NCI-H2196 (cell line): ENCODE measurements around the gene SLC39A8.
A peak's percentile ranks its signal among the peaks of the same experiment; 100 is the strongest.
"Not testable (repeated sequence)": the region's sequence is repeated elsewhere in the genome, so short reads cannot be mapped to it uniquely, and the experiment has no call there.

ENCODE experiments used
- DNase-seq: peaks from one replicate; lab custom pipeline; 2025; ENCODE audit not compliant: unreplicated experiment; lab: John Stamatoyannopoulos, UW

The SLC39A8 gene

DNA sequence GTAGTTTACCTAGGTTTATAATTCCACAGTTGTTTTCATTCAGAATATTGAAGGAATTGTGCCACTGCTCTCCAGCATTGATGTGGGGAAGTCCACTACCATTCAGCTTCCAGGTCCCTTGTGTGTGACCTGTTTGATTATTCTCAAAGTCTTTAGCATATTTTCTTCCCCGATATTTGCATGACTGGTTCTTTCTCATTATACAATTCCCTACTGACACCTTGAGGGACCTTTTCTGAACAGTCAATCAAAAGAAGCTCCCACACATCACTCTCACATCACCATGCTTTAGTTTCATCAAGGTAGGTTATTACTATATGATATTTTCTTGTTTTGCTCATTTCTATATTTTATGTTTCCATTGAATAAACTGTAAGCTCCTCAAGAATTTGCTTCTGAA lies 44.1 kb downstream of the SLC39A8 start:
- DNase-seq = no peak

DNA sequence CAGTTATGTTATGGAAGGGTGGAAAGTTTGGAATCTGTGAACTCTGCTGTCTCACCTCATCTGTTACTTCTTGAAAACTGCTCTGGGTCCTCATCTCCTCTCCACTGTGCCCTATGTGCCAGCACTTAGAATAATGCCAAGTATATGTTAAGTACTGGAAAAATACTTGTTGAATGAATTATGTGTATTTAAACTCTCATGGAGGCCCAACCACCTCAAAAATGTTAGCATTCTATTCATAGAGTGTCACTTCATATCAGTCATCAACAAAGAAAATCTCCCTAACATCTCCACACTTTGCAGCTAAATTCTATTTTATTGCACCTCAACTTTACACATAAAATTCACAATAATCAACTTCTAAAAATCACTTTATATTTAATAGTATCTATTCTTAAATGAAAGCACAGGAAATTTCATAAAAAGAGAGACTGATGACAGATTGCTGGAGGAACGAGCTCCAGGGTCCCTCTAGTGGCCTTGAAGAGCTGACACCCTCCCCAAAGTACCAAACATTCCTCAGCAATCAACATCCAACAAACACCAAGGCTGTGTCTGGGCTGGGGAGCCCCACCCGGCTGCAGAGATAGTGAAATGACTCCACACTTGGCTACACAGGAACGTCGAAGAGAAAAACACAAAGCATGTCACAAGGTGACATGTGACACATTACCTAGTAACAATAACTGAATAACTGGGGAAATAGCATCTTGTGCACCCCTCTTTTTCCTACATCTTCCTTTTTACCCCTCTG lies 45.8 kb downstream of the SLC39A8 start:
- DNase-seq = peak; percentile 10

DNA sequence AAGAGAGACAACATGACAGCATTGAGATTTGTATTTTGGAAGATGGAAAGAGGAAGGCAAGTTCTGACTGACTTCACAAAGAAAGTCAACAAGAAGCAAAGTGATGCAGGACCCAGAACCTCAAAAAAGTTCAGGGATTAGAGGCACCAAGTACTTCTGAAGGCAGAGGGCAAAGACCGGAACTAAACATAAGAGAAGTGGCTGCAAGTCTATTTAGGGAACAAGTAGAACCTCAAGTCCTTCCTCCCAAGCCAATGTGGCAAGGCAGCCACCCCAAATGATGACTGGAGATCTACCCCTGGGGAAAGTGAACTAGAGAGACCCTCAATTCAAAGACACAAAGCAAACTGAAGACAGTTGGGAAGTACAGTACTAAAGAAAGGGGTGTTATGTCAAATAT lies 46.6 kb downstream of the SLC39A8 start:
- no peak for DNase-seq

DNA sequence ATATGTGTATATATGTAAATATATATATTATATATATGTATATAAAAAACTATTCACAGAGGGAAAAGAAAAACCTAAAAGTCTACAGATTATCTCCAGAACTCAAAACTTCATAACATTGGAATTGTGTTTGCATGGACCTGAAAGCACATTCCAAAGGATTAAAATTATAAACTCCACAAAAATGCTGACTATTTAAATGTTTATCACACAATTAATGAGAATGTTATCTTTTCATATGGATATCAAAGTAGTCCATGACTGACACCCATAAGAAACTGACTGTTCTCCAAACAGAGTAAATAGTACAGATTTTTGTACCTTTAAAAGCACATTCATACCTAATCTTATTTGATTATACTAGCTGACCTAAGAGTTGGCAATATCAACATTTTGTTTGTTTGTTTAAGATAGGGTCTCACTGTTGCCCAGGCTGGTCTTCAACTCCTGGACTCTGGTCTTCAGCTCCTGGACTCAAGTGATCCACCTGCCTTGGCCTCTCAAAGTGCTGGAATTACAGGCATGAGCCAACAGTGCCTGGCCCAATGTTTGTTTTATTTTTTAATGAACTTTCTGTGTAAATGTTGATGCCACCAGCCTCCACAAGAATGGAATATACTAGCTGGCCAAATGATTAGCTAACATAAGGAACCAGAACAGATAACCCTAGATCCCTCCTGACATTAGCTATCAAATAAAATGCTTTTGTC lies 50.0 kb downstream of the SLC39A8 start:
- no peak for DNase-seq

DNA sequence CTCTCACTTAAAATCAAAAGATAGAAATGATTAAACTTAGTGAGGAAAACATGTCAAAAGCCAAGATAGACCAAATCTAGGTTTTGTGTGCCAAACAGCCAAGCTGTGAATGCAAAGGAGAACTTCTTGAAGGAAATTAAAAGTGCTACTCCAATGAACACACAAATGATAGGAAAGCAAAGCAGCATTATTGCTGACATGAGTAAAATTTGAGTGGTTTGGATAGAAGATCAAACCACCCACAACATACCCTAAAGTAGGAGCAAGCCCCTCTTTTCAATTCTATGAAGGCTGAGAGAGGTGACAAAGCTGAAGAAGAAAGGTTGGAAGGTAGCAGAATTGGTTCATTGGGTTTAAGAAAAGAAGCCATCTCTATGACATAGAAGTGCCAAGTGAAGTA lies 56.8 kb downstream of the SLC39A8 start:
- DNase-seq = no peak

DNA sequence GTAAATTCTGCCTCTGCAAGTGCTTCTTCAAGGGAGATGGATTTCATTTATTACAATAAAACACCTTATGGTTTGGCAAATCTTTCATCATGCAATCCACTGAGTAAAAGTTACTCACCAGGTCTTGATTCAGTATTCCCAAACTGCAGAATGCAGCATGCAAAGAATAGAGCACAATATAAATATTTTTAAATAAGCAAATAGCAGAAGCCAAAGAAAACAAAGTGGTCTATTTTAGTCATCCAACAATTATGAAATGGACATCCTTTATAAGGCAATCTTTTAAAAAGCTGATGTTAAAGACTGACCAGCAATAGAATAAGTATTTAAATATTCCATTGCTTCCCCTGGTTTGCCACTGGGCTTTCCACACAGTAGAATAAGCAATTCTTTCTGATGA lies 59.5 kb downstream of the SLC39A8 start:
- no peak for DNase-seq

DNA sequence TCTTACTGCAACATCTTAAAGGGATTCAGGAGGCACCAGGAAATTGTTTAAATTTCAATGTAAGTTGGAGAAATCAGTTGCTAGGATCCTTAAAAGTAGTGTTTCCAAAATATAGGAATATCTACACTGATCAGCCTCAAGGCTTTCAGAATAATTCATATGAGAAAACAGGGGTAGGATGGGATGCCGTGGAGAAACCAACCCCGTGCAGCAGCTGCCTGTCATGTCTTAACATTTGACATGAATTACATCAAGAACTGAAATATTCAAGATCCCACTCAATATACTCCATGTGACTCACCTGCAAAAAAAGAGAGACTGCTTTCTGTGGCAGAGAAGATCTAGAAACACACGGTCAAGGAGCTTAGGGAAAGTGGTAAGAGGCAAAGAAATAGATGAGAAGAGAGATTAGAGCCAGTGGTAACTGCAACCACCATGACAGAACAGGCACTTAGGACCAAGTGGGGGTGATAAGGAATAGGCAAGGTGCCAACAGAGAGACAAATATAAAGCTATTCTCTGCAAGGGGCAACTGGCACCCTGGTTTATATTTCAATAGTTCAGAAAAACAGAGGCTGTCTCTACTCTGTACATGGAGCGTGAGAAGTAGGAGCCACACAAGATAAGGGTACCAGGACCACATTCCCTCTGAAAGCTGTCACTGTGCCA lies 64.0 kb downstream of the SLC39A8 start:
- no peak for DNase-seq

DNA sequence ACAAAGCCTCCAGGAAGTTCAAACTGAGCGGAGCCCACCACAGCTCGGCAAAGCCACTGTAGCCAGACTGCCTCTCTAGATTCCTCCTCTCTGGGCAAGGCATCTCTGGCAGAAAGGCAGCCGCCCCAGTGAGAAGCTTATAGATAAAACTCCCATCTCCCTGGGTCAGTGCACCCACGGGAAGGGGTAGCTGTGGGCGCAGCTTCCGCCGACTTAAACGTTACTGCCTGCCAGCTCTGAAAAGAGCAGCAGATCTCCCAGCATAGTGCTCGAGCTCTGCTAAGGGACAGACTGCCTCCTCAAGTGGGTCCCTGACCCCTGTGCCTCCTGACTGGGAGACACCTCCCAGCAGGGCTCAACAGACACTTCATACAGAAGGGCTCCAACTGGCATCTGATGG lies 72.0 kb downstream of the SLC39A8 start:
- DNase-seq = not testable (repeated sequence)

DNA sequence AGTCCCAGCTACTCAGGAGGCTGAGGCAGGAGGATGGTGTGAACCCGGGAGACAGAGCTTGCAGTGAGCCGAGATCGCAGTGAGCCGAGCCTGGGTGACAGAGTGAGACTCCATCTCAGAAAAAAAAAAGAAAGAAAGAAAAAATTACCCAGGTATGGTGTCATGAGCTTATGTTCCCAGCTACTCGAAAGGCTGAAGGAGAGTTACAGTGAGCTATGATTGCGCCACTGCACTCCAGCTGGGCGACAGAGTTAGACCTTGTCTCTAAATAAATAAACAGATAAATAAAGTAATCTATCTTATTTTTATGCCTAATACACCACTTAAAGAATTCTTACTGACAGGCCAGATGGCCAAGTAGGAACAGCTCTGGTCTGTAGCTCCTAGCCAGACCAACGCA lies 73.0 kb downstream of the SLC39A8 start:
- no peak for DNase-seq

DNA sequence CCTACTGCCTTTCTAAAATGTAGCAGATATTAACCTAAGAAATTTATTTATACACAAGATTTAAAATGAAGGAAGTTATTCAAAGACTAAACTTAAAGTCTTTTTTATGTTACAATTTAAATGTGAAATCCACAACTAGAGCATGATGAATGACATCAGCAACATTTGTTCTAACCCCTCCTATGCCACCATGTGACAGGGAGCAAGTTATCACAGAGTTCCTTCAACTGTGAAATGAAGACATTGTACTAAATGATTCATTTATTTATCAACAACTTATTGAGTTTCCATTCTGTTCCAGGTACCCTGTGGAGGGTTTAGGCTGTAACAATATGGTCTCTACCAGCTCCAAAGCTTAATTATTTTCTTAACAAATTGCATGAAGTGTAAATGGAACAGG lies 76.9 kb downstream of the SLC39A8 start:
- no peak for DNase-seq

DNA sequence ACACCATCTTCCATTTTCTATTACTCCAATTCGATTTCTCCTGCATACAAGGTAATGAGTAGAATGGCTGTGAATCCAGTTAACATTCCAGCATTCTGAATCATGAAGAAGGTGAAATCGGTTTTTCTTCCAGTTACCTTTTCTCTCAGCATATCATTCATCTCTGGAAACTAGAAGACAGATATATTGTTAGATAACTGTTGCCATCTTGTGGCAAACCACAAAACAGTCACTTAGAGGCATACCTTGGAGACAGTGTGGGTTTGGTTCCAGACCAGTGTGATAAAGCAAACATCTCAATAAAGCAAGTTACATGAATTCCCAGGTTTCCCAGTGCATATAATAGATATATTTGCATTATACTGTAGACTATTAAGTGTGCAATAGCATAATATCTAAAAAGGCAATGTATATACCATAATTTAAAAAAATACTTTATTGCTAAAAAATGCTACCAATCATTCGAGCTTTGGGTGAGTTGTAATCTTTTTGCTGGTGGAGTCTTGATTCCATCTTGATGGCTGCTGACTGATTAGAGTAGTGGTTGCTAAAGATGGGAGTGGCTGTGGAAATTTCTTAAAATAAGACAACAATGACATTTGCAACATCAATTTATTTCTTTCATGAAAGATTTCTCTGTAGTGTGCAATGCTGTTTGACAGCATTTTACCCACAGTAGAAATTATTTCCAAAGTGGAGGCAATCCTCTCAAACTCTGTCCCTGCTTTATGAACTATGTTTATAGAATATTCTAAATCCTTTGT lies 82.1 kb downstream of the SLC39A8 start:
- peak; percentile 23 for DNase-seq

DNA sequence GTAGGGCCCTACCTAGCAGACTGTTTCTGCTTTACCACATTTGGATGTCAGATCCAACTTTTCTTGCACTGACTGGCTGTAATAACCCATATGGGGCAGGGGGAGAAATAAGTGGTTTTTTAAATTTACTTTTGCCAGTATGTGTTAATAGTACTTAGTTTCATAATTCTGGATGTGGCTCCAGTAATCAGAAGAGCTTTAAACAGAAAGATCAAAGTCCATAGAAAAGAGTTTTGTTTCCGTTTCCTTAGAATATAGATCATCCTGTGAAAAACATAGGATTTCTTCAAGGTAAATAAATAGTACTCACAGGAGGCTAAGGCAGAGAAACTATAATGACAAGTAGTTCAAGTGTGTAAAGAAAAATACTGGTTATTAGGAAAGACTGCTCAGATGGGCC lies 85.6 kb downstream of the SLC39A8 start:
- DNase-seq = no peak

DNA sequence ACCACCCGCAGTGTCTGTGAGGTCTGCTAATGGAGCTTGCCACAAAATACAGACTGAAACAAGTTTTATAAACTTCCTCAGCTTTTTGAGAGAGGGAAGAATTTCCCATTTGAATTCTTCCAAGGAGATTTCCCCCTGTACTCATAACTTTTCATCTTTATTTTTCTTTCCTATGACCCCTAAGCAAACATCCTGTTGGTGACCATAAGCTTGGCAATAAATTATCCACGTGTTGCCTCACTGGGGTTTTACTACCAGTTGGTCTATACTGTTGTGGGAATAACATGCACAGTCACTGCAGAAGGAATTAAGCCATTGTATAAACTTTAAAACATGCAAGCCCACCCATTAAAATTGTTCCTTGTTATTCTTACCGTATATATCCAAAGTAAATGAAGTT lies 86.2 kb downstream of the SLC39A8 start:
- no peak for DNase-seq

DNA sequence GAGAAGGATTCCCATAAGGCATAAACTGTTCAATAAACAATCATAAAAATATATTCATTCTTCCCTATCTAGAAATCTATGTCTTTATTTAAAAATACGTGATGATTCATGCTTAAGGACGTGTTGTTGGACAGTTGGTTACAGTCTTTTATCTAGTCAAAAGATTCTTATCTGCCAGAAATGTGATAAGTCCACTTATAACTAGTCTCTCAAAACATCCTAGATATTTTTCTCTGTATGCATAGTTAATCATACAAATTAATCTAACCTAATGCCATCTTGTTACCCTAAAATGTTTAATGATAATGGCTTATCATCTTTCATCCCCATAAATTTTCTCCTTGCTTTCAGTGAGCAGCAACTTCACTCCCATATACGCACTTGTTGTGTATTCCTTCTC lies 89.0 kb downstream of the SLC39A8 start:
- DNase-seq = no peak

DNA sequence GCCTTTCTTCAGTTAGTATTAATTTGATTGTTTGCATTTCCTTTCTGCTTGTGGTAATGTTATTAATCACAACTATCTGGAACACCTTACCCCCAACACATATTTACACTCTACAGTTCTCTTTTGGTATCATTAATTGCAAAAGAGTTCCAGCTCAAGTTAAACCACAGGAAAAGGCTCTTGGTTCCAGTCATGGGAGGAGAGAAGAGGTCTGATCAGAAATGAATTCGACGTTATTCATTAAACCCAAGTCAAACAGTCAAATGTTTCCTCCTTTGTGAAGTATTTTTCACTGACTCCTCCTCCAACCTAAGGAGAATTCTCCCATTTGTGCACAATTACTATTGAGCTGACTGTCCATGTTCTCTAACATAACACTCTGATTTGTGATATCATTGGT lies 91.4 kb downstream of the SLC39A8 start:
- no peak for DNase-seq

DNA sequence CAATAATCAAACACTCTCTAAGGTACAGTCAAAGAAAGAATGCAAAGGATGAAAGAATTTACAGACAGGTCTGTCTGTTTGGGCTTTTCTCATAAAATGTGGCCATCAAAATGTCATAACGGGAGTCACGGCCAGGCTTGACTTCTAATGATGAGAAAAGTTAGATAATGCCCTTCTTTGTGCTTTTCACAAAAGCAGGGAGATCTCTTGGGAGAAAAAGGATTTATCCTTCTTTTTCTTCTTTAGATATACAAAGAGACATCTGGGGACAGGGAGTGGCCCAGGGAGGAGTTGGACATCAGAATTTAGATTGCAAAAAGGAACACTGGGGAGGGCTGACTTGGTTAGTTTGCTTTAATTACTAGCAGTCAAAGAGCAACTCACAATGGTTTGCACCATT lies 93.1 kb downstream of the SLC39A8 start:
- DNase-seq = no peak

DNA sequence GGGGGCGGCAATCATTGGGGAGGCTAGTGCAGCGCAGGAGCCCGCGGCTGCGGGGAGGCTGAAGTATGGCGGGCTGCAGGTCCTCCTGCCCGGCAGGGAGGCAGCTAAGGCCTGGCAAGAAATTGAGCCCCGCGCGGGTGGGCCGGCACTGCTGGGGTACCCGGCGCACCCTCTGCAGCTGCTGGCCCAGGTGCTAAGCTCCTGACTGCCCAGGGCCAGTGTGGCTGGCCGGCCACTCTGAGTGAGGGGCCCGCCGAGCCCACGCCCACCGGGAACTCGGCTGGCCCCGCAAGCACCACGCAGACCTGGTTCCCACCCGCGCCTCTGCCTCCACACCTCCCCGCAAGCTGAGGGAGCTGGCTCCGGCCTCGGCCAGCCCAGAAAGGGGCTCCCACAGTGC lies 94.9 kb downstream of the SLC39A8 start:
- DNase-seq = no peak

DNA sequence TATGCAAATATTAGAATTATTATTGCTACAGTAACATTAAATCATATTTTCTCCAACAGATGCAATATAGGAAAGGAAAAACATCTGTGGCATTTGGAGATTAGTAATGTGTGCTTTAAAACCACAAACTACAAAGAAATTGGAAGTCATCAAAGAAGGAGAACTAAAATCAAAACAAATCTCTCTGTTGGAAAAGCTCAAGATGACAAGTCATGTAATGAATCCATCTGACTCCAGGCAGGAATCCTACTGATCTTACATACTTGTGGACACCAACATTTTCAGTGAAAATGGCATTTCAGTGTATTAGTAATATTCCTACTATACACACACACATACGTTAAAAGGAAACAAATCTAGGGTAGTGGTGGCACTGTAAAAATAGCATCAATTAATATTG lies 98.2 kb downstream of the SLC39A8 start:
- no peak for DNase-seq

DNA sequence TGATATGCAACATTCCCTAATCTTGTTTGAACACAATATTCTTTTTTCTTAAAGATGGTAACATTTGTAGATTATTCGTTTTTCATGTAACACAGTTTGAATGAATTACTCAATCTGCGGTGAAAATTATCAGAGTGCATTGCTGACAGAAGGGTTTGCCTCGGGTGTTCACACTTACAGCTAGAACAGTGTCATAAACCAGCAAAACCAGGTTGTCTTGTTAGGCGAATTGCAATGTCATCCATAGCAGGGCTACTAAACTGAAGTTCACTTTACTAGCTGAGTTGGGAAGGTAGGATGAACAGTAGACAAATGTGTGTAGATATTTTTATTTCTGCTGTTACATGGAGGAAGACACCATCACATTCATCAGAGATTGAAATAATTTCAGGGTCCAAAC lies 98.9 kb downstream of the SLC39A8 start:
- DNase-seq = no peak

DNA sequence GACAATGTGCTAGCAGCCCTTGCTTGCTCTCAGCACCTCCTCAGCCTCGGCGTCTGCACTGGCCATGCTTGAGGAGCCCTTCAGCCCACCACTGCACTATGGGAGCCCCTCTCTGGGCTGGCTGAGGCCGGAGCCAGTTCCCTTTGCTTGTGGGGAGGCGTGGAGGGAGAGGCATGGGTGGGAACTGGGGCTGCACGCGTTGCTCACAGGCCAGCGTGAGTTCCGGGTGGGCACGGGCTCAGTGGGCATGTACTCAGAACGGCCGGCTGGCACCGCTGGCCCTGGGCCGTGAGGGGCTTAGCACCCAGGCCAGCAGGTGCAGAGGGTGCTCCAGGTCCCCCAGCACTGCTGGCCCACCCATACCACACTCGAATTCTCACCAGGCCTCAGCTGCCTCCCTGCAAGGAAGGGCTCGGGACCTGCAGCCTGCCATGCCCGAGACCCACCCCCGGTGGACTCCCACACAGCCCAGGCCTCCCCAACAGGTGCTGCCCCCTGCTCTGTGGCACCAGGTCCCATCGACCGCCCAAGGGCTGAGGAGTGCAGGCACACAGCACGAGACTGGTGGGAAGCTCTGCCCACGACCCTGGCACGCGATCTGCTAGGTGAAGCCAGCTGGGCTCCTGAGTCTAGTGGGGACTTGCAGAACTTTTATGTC lies 100.3 kb downstream of the SLC39A8 start:
- DNase-seq = no peak

DNA sequence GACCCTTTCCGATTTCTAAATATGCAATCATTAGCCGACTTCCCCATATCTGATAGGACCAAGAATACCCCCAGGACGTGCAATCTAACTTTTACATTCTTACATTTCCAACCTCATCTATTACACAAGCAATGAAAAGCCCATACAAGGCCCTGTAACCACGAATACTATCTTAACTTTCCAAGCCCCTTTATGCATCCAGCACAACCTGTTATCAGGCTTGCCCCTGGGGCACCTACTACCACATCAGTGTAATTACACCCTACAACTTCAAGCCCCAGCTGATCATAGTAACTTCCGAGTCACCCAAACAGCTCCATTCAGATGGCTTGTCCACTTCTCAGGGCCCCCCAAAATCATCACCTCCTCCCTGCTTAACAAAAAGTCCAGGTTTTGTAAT lies 102.0 kb downstream of the SLC39A8 start:
- DNase-seq = not testable (repeated sequence)
